AG04449 (cell line): ENCODE measurements around the gene ZGPAT.

ENCODE experiments used
- CTCF ChIA-PET: fragments of 350-600 bp; formaldehyde crosslinking; extraction: SDS; loops from one replicate; lab custom pipeline; 2021; ENCODE audit warnings: antibody characterized with exemption; lab: Yijun Ruan, JAX
- POLR2A ChIA-PET: fragments of 400-600, 350-600 bp; formaldehyde crosslinking; extraction: SDS; loops from one replicate; lab custom pipeline; 2020; ENCODE audit warnings: antibody characterized with exemption, inconsistent platforms; lab: Yijun Ruan, JAX
- DNase-seq: peaks from one replicate; pipeline ENCODE4 v3.0.0-alpha.2; 2010; ENCODE audit warnings: low read depth, low spot score
- H3K4me3 ChIP-seq: 2 replicates; pipeline ENCODE4 v1.5.1; 2011; ENCODE audit warnings: low read depth, mild to moderate bottlenecking, control low read depth, low read length
- CTCF ChIP-seq: IDR thresholded peaks from one replicate; pipeline ENCODE4 v1.5.1; 2011; ENCODE audit warnings: mild to moderate bottlenecking, moderate library complexity, low read length, control low read depth, inconsistent platforms; ENCODE audit not compliant: insufficient read depth; ENCODE audit errors: missing control alignments

ZGPAT gene

GRCh38 chr20:63687419-63688178 lies 20.2 kb upstream of the ZGPAT start:
- no peak for DNase-seq
- POLR2A ChIA-PET, result interaction anchor here (1.0 to 1.1 kb wide), 2 partner anchors 20 kb away, joined by 3 to 4 read pairs; partner anchors contain the start of genes ARFRP1 and ZGPAT
- TF ChIP-seq CTCF, result no peak
- CTCF ChIA-PET, result interaction anchor here (1.4 kb wide), 1 partner anchor 149 kb away, joined by 3 read pairs; no protein-coding TSS in a partner anchor
- H3K4me3 ChIP-seq, result no peak overlapping the region

GRCh38 chr20:63688228-63689045 lies 19.4 kb upstream of the ZGPAT start:
- POLR2A ChIA-PET, result interaction anchor here (0.7 to 1.1 kb wide), 2 partner anchors 10 to 19 kb away, joined by 3 to 4 read pairs; partner anchors contain the start of genes ARFRP1 and ZGPAT
- CTCF ChIA-PET, result interaction anchor here (1.4 kb wide), 1 partner anchor 150 kb away, joined by 3 read pairs; no protein-coding TSS in a partner anchor
- no peak overlapping the region for H3K4me3 ChIP-seq
- no peak for DNase-seq
- TF ChIP-seq CTCF, result no peak

- ChIA-PET CTCF (no interaction called here), POLR2A (interaction anchor here (0.7 to 1.1 kb wide), 2 partner anchors 9 to 18 kb away, joined by 3 to 4 read pairs; partner anchors contain the start of genes ARFRP1 and ZGPAT)
- no peak overlapping the region for H3K4me3 ChIP-seq
- no peak for TF ChIP-seq CTCF
- no peak for DNase-seq
Observed at GRCh38 chr20:63689046-63690002, 18.5 kb upstream of the ZGPAT start.

- DNase-seq, result no peak
- no peak overlapping the region for H3K4me3 ChIP-seq
- POLR2A ChIA-PET, result interaction anchor here (2.7 kb wide), 1 partner anchor 8 kb away, joined by 12 read pairs; no protein-coding TSS in a partner anchor
- TF ChIP-seq CTCF, result no peak
- CTCF ChIA-PET, result no interaction called here
Observed at GRCh38 chr20:63690003-63690897, 17.6 kb upstream of the ZGPAT start.
